SH-SY5Y (cell line): Measurements from ENCODE around the gene ERCC1.

Source experiments
- GATA2 ChIP-seq: IDR thresholded peaks from 2 replicates; pipeline ENCODE4 v1.6.1; 2011; ENCODE audit warnings: mild to moderate bottlenecking, low read depth, low read length
- GATA3 ChIP-seq: IDR thresholded peaks from 2 replicates; pipeline ENCODE4 v1.6.1; 2011; ENCODE audit warnings: low read depth, mild to moderate bottlenecking, low read length, moderate library complexity

DNA sequence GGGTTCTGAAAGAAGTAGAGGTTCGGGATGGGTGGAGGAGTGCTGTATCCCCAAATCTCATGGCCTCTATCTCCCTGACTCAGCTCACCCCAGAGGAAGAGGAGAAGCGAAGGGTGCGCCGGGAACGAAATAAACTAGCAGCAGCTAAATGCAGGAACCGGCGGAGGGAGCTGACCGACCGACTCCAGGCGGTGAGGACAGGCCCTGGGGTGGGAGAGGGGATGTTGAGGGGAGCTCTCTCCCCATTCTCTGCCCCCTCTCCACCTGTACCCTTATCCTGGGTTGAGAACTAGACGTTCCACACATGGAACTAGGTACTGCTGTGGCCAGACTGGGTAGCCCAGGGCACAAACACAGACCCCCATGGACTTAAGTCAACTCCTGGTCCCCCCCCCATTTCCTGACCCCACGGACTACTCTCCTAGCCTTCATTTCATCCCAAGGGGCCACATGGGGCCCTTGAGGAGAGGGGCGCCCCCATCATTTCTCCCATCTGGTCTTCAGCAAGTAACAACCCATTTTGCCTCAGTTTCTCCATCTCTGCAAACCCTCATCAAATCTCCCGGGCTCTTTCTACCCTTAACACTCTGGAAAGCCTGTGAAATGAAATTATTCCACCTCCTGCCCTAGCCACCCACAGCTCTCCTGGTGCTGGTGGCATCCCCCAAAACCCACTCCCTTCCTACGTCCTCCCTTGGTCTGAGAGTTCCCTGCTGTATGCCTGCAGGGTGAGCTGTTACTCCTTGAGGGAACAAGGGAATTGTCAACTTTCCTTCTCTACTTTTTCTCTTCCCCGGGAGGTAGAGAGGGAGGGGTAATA is 47.6 kb upstream of the ERCC1 start:
- TF ChIP-seq GATA2 (no peak), GATA3 (no peak)
